Activated T-cell treated with anti-CD3 and anti-CD28 coated beads for 24 hours (primary cell): ENCODE measurements around the gene PRSS50.
A peak's percentile ranks its signal among the peaks of the same experiment; 100 is the strongest.
"Not testable (repeated sequence)": the region's sequence is repeated elsewhere in the genome, so short reads cannot be mapped to it uniquely, and the experiment has no call there.

Source experiments
- DNase-seq: peaks from one replicate; pipeline ENCODE4 v3.0.0-alpha.2; 2020; ENCODE audit warnings: low read depth

PRSS50 gene

GRCh38 chr3:46708401-46709156, 9.1 kb downstream of the PRSS50 start:
- no peak for DNase-seq

GRCh38 chr3:46707601-46708011, 10.1 kb downstream of the PRSS50 start:
- no peak for DNase-seq

GRCh38 chr3:46706771-46707582, 10.7 kb downstream of the PRSS50 start:
- DNase-seq = no peak

GRCh38 chr3:46705751-46706552, 11.7 kb downstream of the PRSS50 start:
- no peak for DNase-seq

DNA sequence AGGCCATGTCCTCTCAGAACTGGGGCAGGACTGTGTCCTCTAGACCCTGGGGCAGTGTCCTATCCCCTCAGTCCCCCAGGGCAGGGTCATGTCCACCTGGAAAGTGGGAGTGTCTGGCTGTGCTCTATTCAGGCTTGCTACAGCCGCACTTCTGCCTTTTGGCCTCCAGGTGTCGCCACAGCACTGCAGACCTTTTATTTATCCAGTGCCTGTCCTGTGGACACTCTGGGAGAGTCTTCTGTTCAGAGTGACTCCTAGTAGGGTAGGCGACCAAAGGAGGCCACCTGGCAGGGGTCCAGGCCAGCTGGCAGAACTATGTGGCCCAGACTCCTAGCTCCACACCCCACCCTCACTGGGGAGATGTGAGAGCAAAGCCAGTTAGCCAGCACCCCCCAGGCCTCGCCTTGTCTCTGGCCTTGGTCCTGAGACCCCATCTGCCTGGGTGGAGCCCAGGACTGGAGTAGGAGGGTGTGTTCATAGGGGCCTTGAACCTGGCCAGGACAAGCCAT, 12.6 kb downstream of the PRSS50 start:
- DNase-seq = peak; percentile 58

DNA sequence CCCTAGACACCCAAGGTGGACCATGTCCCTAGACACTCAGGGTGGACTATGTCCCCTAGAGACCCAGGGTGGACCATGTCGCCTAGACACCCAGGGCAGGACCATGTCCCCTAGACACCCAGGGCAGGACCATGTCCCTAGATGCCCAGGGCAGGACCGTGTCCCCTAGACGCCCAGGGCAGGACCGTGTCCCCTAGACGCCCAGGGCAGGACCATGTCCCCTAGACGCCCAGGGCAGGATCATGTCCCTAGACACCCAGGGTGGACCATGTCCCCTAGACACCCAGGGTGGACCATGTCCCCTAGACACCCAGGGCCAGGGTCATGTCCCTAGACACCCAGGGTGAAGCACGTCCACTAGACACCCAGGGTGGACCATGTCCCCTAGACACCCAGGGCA, 13.3 kb downstream of the PRSS50 start:
- DNase-seq = not testable (repeated sequence)

GRCh38 chr3:46703013-46703520, 14.6 kb downstream of the PRSS50 start:
- no peak for DNase-seq

GRCh38 chr3:46702246-46703012, 15.2 kb downstream of the PRSS50 start:
- DNase-seq = no peak

DNA sequence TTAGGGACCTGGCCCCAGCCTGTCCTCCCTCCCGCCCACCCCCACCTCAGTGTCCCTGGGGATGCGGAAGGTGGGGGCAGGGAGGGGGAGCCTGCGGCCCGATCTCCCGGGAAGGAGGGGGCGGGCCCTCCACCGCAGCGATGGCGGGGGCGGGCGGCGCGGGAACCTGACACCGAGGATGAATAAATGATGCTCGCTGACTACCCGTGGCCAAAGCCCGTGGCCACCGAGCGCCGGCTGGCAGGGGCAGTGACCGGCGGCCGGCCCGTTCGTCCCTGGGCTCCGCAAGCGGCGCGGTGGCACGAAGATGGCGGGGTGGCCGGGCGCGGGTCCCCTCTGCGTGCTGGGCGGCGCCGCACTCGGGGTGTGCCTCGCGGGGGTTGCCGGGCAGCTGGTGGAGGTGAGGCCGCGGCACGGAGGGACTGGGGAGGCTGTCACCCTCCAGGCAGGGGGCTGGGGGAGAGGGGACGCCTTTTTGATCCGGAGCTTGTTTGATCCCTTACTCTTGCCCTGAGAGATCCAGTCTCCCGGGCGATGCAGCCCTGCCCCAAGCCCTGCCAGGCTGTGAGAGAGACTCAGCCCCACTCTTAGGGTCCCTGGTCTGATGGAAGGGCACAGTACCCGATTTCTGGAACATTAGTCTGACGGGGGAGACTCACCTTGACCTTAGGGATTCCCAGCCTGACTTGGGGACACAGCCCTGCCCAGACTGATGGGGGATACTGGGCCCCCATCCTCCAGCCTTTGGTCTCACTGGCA, 16.3 kb downstream of the PRSS50 start, which contains the start of gene TMIE:
TSS of gene TMIE (plus strand) at position 212 of the 759 bp plus-strand sequence. CDS start at position 308, 96 bp downstream.
- no peak for DNase-seq

- no peak for DNase-seq
Observed at GRCh38 chr3:46700772-46701171, 16.9 kb downstream of the PRSS50 start.

- DNase-seq = no peak
Observed at GRCh38 chr3:46699676-46700523, 17.8 kb downstream of the PRSS50 start.

GRCh38 chr3:46695962-46696894, 21.4 kb downstream of the PRSS50 start:
- DNase-seq = no peak

GRCh38 chr3:46695177-46695961, 22.3 kb downstream of the PRSS50 start:
- DNase-seq = peak; percentile 27

- no peak for DNase-seq
Observed at GRCh38 chr3:46694520-46694919, 23.1 kb downstream of the PRSS50 start.

DNA sequence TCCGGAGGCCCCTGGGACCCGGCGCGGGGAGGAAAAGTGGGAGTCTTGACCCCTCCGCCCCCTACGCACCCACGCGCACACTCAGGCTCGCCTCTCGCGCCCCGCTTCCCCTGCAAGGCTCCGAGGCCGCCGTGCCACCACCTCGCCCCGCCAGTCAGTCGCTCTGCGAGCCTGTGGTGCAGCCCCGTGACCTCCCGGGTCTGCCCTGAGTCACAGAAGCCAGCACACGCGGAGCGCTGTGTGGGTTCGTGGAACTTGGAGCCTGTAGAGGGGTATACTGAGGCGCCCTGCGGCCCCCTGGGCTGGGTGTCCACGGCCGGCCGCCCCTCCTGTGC, 23.8 kb downstream of the PRSS50 start:
- DNase-seq = no peak

- peak; percentile 48 for DNase-seq
Observed at GRCh38 chr3:46693038-46693891, 24.4 kb downstream of the PRSS50 start, which contains the start of gene ALS2CL. TSS of gene ALS2CL (minus strand) at chr3:46693679. CDS start at chr3:46689440, 4,239 bp downstream.
